Nephron progenitor cell (in vitro differentiated cells): ENCODE results near the gene ISG15.

ENCODE experiments used
- DNase-seq: peaks from one replicate; pipeline ENCODE4 v3.0.0; 2021
- H3K27ac Mint-ChIP-seq: 2 replicates; pipeline ENCODE4 v1.8.0; 2021; ENCODE audit warnings: mild to moderate bottlenecking, moderate library complexity, mixed read lengths
- H3K27me3 Mint-ChIP-seq: 2 replicates; pipeline ENCODE4 v1.8.0; 2021; ENCODE audit warnings: mild to moderate bottlenecking, low read depth, mixed read lengths; ENCODE audit not compliant: poor library complexity
- H3K36me3 Mint-ChIP-seq: 2 replicates; pipeline ENCODE4 v1.8.0; 2021; ENCODE audit warnings: low read depth, mixed read lengths
- H3K4me1 Mint-ChIP-seq: 2 replicates; pipeline ENCODE4 v1.8.0; 2021; ENCODE audit warnings: mixed read lengths
- H3K4me3 Mint-ChIP-seq: 2 replicates; pipeline ENCODE4 v1.8.0; 2021; ENCODE audit warnings: mild to moderate bottlenecking, moderate library complexity, mixed read lengths
- H3K9me3 Mint-ChIP-seq: 2 replicates; pipeline ENCODE4 v1.8.0; 2021; ENCODE audit warnings: mild to moderate bottlenecking, moderate library complexity, mixed read lengths
- CTCF ChIP-seq: fragments of 200-600 bp; sonication (generic); IDR thresholded peaks from 2 replicates; pipeline ENCODE4 v1.5.0; 2021; ENCODE audit warnings: antibody characterized with exemption

The ISG15 gene

GRCh38 chr1:1013105-1013921 is at the start of gene ISG15:
TSS of gene ISG15 (plus strand) at chr1:1013497. CDS start at chr1:1013574, 77 bp downstream.
- peaks cover 36% of the 10 kb centered on the region for H3K4me1 Mint-ChIP-seq
- no peak for TF ChIP-seq CTCF
- peaks cover 14% of the 10 kb centered on the region for H3K36me3 Mint-ChIP-seq
- peak within 1 kb of the TSS; percentile 90 for H3K27ac Mint-ChIP-seq
- H3K27me3 Mint-ChIP-seq = peaks cover 9% of the 10 kb centered on the region
- peaks cover 10% of the 10 kb centered on the region for H3K9me3 Mint-ChIP-seq
- H3K4me3 Mint-ChIP-seq = peak within 1 kb of the TSS; percentile 83
- DNase-seq = peak; percentile 71

- H3K27ac Mint-ChIP-seq = no peak overlapping the region
- no peaks in the 10 kb centered on the region for H3K9me3 Mint-ChIP-seq
- TF ChIP-seq CTCF = no peak
- H3K36me3 Mint-ChIP-seq = peaks cover 8% of the 10 kb centered on the region
- no peak for DNase-seq
- peaks cover 61% of the 10 kb centered on the region for H3K27me3 Mint-ChIP-seq
- no peaks in the 10 kb centered on the region for H3K4me1 Mint-ChIP-seq
- H3K4me3 Mint-ChIP-seq = no peak overlapping the region
Observed at GRCh38 chr1:963746-964525, 49.4 kb upstream of the ISG15 start.

- no peak overlapping the region for H3K4me3 Mint-ChIP-seq
- DNase-seq = no peak
- no peak overlapping the region for H3K27ac Mint-ChIP-seq
- H3K4me1 Mint-ChIP-seq = no peaks in the 10 kb centered on the region
- peaks cover 66% of the 10 kb centered on the region for H3K27me3 Mint-ChIP-seq
- H3K9me3 Mint-ChIP-seq = peaks cover 3% of the 10 kb centered on the region
- peaks cover 8% of the 10 kb centered on the region for H3K36me3 Mint-ChIP-seq
- TF ChIP-seq CTCF = no peak
Observed at GRCh38 chr1:964691-965525, 48.4 kb upstream of the ISG15 start.

GRCh38 chr1:965526-966134 is 47.7 kb upstream of the ISG15 start:
- Mint-ChIP-seq H3K9me3 (peaks cover 3% of the 10 kb centered on the region), H3K27ac (no peak overlapping the region), H3K36me3 (peaks cover 8% of the 10 kb centered on the region), H3K4me3 (no peak overlapping the region), H3K27me3 (peaks cover 67% of the 10 kb centered on the region), H3K4me1 (no peaks in the 10 kb centered on the region)
- no peak for TF ChIP-seq CTCF
- no peak for DNase-seq

- no peak for DNase-seq
- Mint-ChIP-seq H3K9me3 (peaks cover 3% of the 10 kb centered on the region), H3K4me3 (peak within 1 kb of the TSS; percentile 52), H3K27me3 (peaks cover 73% of the 10 kb centered on the region), H3K36me3 (peaks cover 8% of the 10 kb centered on the region), H3K27ac (no peak within 1 kb of the TSS), H3K4me1 (no peaks in the 10 kb centered on the region)
- TF ChIP-seq CTCF = no peak
Observed at GRCh38 chr1:966135-966703, 47.1 kb upstream of the ISG15 start, which contains the start of gene PLEKHN1. TSS of gene PLEKHN1 (plus strand) at chr1:966482. CDS start at chr1:966532, 50 bp downstream.
